Keratinocyte (primary cell): Measurements from ENCODE around the gene AUH.

Source experiments
- CTCF ChIP-seq, 3 experiments: IDR thresholded peaks in 1 of 3; conservative IDR thresholded peaks in 1 of 3; optimal IDR thresholded peaks in 1 of 3; 2 replicates in 2 of 3; 3 replicates in 1 of 3; pipeline versions ENCODE3 to v1.5.1; 2011; ENCODE audit warnings: low read length in 3 of 3, mild to moderate bottlenecking in 3 of 3, moderate library complexity in 2 of 3, control low read depth in 1 of 3, inconsistent platforms in 1 of 3; ENCODE audit not compliant: insufficient read depth in 2 of 3; ENCODE audit errors: extremely low read depth in 1 of 3
- EZH2 ChIP-seq: IDR thresholded peaks from one replicate; pipeline ENCODE4 v1.6.1; 2012; ENCODE audit warnings: inconsistent platforms, mild to moderate bottlenecking, low read length, moderate library complexity

GRCh38 chr9:91220491-91221135, 141.1 kb downstream of the AUH start:
- no peak for TF ChIP-seq EZH2
- TF ChIP-seq CTCF (optimal IDR thresholded peaks at IDR 0.05 in 1 of 3, IDR thresholded peaks at IDR 0.05 in 1 of 3, conservative IDR thresholded peaks at IDR 0.05 in 1 of 3; ENCODE audit: extremely low read depth in 1 of 3, insufficient read depth in 2 of 3, low read length in 3 of 3): no peak
